HepG2 (cell line): Measurements from ENCODE around the gene ITGB7. TPM values are rescaled to one million over a fixed set of nuclear protein-coding genes. Genes with fewer than 3 reads are reported as not detected.

Experiments used
- AGO1 ChIP-seq: fragments of 200-400 bp; formaldehyde crosslinking; IDR thresholded peaks from 2 replicates; pipeline ENCODE4 v1.6.1; 2017; ENCODE audit warnings: mild to moderate bottlenecking, low read depth, low read length, moderate library complexity; ENCODE audit not compliant: poor library complexity, severe bottlenecking
- EEA1 ChIP-seq: sonication (generic); formaldehyde crosslinking; IDR thresholded peaks from 2 replicates; pipeline ENCODE4 v1.5.1; 2020; ENCODE audit warnings: mild to moderate bottlenecking, missing genetic modification reagents, borderline replicate concordance
- IRF2 ChIP-seq: IDR thresholded peaks from 2 replicates; pipeline ENCODE4 v1.6.1; 2018; ENCODE audit warnings: missing genetic modification reagents, missing compliant biosample characterization
- MBNL3 ChIP-seq: fragments of 250-450 bp; sonication (Bioruptor Pico); conservative IDR thresholded peaks from 2 replicates; pipeline ENCODE4 v1.8.0; 2022; ENCODE audit warnings: mild to moderate bottlenecking, inconsistent platforms
- NAIF1 ChIP-seq: sonication (generic); formaldehyde crosslinking; IDR thresholded peaks from 2 replicates; pipeline ENCODE4 v1.5.0; 2020; ENCODE audit warnings: mild to moderate bottlenecking, missing genetic modification reagents, borderline replicate concordance
- NPAS2 ChIP-seq: sonication (generic); formaldehyde crosslinking; IDR thresholded peaks from 2 replicates; pipeline ENCODE4 v1.8.0; 2022; ENCODE audit warnings: mild to moderate bottlenecking, missing genetic modification reagents, borderline replicate concordance
- PHF20 ChIP-seq: sonication (generic); formaldehyde crosslinking; IDR thresholded peaks from 2 replicates; pipeline ENCODE4 v1.5.0; 2020; ENCODE audit warnings: mild to moderate bottlenecking, missing genetic modification reagents
- PHF21A ChIP-seq: sonication (generic); formaldehyde crosslinking; IDR thresholded peaks from 2 replicates; pipeline ENCODE4 v1.5.0; 2020; ENCODE audit warnings: mild to moderate bottlenecking, missing genetic modification reagents
- RBAK ChIP-seq: sonication (generic); formaldehyde crosslinking; IDR thresholded peaks from 2 replicates; pipeline ENCODE4 v1.5.1; 2020; ENCODE audit warnings: mild to moderate bottlenecking, missing genetic modification reagents
- RCOR2 ChIP-seq: IDR thresholded peaks from 2 replicates; pipeline ENCODE4 v1.6.1; 2016; ENCODE audit warnings: missing biosample characterization, missing genetic modification reagents
- RFX3 ChIP-seq: IDR thresholded peaks from 2 replicates; pipeline ENCODE4 v1.6.1; 2016; ENCODE audit warnings: missing biosample characterization, missing genetic modification reagents
- ZNF260 ChIP-seq: sonication (generic); formaldehyde crosslinking; IDR thresholded peaks from 2 replicates; pipeline ENCODE4 v1.4.0; 2020; ENCODE audit warnings: missing genetic modification reagents, low read depth, mild to moderate bottlenecking, borderline replicate concordance
- ZNF460 ChIP-seq: sonication (generic); formaldehyde crosslinking; IDR thresholded peaks from 2 replicates; pipeline ENCODE4 v1.5.1; 2020; ENCODE audit warnings: missing genetic modification reagents, mild to moderate bottlenecking, borderline replicate concordance
- polyA plus RNA-seq, 8 experiments: library from polyadenylated mRNA; depleted of rRNA in 3 of 8; stranded (reverse) in 7 of 8; unstranded in 1 of 8; fragments of >200 nt; fragmentation: Illumina TruSeq in 4 of 8; extraction: Trizol in 4 of 8; gene quantifications; 2 replicates each; pipeline versions ENCODE4 v1.2.1 to v1.2.3, GENCODE V29; 2011 to 2016; ENCODE audit warnings: low read depth in 4 of 8, missing spikeins in 1 of 8, mixed read lengths in 1 of 8; ENCODE audit not compliant: insufficient read depth in 1 of 8
- total RNA-seq, 5 experiments: library from RNA; depleted of rRNA; stranded (reverse); fragments of >200 nt; fragmentation: Illumina TruSeq; extraction: Trizol; gene quantifications; 2 replicates each; pipeline ENCODE4 v1.2.3, GENCODE V29; 2016; ENCODE audit warnings: low read depth in 1 of 5
- TF ChIP-seq, protein P1 (sequence below): sonication (generic); formaldehyde crosslinking; IDR thresholded peaks from 2 replicates; pipeline ENCODE4 v1.8.1; 2023; ENCODE audit warnings: mild to moderate bottlenecking, inconsistent platforms, moderate library complexity, missing genetic modification reagents, borderline replicate concordance
- TF ChIP-seq, protein P2 (sequence below): sonication (generic); formaldehyde crosslinking; IDR thresholded peaks from 2 replicates; pipeline ENCODE4 v1.4.0; 2020; ENCODE audit warnings: missing genetic modification reagents
- TF ChIP-seq, protein P3 (sequence below): sonication (generic); formaldehyde crosslinking; IDR thresholded peaks from 2 replicates; pipeline ENCODE4 v1.4.0; 2020; ENCODE audit warnings: low read depth, mild to moderate bottlenecking, missing genetic modification reagents
- TF ChIP-seq, protein P4 (sequence below): sonication (generic); formaldehyde crosslinking; IDR thresholded peaks from 2 replicates; pipeline ENCODE4 v1.4.0; 2020; ENCODE audit warnings: mild to moderate bottlenecking, missing genetic modification reagents, borderline replicate concordance
- TF ChIP-seq, protein P5 (sequence below): IDR thresholded peaks from 2 replicates; pipeline ENCODE4 v1.6.1; 2016
- TF ChIP-seq, protein P6 (sequence below): sonication (generic); formaldehyde crosslinking; IDR thresholded peaks from 2 replicates; pipeline ENCODE4 v1.5.1; 2020; ENCODE audit warnings: missing genetic modification reagents, mild to moderate bottlenecking, borderline replicate concordance

The ITGB7 gene
- total and polyA plus RNA-seq, 2 of the 13 experiments (the other 11 are each of a cell fraction or from before 2014, with no cell fraction given), result 0.16 to 0.18 TPM

DNA sequence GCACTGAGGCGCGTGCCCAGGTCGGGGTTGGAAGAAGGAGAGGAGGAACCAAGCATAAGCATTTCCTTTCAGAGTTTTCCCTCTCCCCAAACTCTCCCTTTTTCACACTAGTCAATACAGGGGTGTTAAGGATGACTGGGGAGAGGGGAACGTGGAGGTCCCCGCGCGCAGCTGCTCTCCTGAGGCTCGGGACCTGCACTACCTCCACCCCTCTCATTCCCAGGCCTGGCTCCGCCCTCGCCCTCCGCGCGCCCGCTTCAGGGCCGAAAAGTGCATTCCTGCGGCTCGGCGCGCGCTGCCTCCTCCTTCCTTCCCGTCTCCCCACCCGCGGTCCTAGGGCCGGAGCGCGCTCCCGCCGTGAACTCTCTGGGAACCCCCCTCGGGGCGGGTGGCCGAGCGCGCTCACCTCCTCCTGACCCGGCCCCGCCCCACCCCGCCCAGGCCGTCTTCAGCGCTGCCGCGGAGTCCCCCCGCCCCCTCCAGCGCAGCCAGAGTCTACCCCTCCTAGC is 13.7 kb upstream of the ITGB7 start (continued):
- no peak for TF ChIP-seq AGO1
- TF ChIP-seq RBAK (CRISPR knock-in tag), result no peak
- TF ChIP-seq, protein P1, sequence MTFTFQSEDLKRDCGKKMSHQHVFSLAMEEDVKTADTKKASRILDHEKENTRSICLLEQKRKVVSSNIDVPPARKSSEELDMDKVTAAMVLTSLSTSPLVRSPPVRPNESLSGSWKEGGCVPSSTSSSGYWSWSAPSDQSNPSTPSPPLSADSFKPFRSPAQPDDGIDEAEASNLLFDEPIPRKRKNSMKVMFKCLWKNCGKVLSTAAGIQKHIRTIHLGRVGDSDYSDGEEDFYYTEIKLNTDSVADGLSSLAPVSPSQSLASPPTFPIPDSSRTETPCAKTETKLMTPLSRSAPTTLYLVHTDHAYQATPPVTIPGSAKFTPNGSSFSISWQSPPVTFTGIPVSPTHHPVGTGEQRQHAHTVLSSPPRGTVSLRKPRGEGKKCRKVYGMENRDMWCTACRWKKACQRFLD (CRISPR knock-in tag), result no peak
- TF ChIP-seq, protein P2, sequence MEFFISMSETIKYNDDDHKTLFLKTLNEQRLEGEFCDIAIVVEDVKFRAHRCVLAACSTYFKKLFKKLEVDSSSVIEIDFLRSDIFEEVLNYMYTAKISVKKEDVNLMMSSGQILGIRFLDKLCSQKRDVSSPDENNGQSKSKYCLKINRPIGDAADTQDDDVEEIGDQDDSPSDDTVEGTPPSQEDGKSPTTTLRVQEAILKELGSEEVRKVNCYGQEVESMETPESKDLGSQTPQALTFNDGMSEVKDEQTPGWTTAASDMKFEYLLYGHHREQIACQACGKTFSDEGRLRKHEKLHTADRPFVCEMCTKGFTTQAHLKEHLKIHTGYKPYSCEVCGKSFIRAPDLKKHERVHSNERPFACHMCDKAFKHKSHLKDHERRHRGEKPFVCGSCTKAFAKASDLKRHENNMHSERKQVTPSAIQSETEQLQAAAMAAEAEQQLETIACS (CRISPR knock-in tag), result peak; percentile 97
- TF ChIP-seq ZNF260 (CRISPR knock-in tag), result no peak
- TF ChIP-seq, protein P3, sequence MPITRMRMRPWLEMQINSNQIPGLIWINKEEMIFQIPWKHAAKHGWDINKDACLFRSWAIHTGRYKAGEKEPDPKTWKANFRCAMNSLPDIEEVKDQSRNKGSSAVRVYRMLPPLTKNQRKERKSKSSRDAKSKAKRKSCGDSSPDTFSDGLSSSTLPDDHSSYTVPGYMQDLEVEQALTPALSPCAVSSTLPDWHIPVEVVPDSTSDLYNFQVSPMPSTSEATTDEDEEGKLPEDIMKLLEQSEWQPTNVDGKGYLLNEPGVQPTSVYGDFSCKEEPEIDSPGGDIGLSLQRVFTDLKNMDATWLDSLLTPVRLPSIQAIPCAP (CRISPR knock-in tag), result no peak
- TF ChIP-seq, protein P4, sequence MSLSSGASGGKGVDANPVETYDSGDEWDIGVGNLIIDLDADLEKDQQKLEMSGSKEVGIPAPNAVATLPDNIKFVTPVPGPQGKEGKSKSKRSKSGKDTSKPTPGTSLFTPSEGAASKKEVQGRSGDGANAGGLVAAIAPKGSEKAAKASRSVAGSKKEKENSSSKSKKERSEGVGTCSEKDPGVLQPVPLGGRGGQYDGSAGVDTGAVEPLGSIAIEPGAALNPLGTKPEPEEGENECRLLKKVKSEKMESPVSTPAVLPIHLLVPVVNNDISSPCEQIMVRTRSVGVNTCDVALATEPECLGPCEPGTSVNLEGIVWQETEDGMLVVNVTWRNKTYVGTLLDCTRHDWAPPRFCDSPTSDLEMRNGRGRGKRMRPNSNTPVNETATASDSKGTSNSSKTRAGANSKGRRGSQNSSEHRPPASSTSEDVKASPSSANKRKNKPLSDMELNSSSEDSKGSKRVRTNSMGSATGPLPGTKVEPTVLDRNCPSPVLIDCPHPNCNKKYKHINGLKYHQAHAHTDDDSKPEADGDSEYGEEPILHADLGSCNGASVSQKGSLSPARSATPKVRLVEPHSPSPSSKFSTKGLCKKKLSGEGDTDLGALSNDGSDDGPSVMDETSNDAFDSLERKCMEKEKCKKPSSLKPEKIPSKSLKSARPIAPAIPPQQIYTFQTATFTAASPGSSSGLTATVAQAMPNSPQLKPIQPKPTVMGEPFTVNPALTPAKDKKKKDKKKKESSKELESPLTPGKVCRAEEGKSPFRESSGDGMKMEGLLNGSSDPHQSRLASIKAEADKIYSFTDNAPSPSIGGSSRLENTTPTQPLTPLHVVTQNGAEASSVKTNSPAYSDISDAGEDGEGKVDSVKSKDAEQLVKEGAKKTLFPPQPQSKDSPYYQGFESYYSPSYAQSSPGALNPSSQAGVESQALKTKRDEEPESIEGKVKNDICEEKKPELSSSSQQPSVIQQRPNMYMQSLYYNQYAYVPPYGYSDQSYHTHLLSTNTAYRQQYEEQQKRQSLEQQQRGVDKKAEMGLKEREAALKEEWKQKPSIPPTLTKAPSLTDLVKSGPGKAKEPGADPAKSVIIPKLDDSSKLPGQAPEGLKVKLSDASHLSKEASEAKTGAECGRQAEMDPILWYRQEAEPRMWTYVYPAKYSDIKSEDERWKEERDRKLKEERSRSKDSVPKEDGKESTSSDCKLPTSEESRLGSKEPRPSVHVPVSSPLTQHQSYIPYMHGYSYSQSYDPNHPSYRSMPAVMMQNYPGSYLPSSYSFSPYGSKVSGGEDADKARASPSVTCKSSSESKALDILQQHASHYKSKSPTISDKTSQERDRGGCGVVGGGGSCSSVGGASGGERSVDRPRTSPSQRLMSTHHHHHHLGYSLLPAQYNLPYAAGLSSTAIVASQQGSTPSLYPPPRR (CRISPR knock-in tag), result 0 out of 2 replicates have a peak, but pooled peaks have one; percentile 15
- TF ChIP-seq ZNF460, result no peak
- TF ChIP-seq RCOR2 (CRISPR knock-in tag), result no peak
- TF ChIP-seq PHF20, result peak; percentile 43; the same call in 1 of the 2 replicates
- TF ChIP-seq RFX3 (CRISPR knock-in tag), result no peak
- no peak for TF ChIP-seq MBNL3 (CRISPR knock-in tag)
- no peak for TF ChIP-seq IRF2 (CRISPR knock-in tag)
- TF ChIP-seq, protein P5, sequence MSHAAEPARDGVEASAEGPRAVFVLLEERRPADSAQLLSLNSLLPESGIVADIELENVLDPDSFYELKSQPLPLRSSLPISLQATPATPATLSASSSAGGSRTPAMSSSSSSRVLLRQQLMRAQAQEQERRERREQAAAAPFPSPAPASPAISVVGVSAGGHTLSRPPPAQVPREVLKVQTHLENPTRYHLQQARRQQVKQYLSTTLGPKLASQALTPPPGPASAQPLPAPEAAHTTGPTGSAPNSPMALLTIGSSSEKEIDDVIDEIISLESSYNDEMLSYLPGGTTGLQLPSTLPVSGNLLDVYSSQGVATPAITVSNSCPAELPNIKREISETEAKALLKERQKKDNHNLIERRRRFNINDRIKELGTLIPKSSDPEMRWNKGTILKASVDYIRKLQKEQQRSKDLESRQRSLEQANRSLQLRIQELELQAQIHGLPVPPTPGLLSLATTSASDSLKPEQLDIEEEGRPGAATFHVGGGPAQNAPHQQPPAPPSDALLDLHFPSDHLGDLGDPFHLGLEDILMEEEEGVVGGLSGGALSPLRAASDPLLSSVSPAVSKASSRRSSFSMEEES, result no peak
- TF ChIP-seq NAIF1, result no peak
- TF ChIP-seq PHF21A (CRISPR knock-in tag), result peak; percentile 60; the same call in 1 of the 2 replicates
- no peak for TF ChIP-seq NPAS2
- TF ChIP-seq, protein P6, sequence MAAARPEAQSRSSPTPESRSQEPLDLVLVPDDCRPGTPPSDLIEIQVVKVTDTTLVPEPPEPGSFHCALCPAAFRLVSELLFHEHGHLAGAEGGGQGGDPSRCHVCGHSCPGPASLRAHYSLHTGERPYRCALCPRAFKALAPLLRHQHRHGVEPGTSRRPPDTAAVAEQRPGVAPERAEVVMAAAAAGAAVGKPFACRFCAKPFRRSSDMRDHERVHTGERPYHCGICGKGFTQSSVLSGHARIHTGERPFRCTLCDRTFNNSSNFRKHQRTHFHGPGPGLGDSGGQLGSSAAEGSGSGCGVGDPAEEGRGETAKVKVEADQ (CRISPR knock-in tag), result no peak
- no peak for TF ChIP-seq EEA1 (CRISPR knock-in tag)
